ENCODE measurements around the gene PDZK1IP1.

PDZK1IP1 gene, protein sequence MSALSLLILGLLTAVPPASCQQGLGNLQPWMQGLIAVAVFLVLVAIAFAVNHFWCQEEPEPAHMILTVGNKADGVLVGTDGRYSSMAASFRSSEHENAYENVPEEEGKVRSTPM

DNA sequence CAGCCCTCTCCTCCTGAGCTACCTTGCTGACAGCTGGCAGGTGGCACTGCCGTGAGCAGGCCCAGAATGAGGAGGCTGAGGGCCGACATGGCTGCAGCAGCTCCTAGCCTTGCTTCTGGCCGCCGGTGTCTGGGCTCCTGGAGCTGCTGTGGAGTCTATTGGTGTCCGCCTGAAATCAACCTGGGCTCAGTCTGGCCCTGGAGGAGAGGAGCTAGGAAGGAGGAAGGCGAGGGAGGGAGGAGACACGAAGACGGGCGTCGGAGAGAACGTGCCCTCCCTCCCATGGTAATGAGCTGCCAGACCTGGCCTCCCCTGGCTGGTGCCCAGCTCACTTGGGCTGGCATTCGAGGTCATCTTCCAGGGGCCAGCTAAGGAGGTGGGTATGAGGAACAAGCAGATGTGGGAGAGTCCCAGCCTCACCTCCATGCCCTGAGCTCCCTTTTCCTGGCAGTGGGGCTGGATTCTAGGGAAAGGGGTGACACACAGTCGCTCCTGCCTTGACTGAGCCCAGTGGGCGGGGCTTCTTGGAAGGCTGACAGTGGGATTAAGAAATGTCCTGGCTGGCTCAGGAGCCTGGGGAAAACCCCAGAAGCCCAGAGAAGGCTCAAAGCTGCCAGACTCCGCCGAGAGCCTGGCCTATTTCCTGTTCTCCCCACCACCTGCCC lies at the start of gene PDZK1IP1:
TSS of gene PDZK1IP1 (minus strand) at position 193 of the 665 bp plus-strand sequence. CDS start at position 89, 104 bp downstream.
- no peak for DNase-seq (ENCODE audit: low spot score)

DNA sequence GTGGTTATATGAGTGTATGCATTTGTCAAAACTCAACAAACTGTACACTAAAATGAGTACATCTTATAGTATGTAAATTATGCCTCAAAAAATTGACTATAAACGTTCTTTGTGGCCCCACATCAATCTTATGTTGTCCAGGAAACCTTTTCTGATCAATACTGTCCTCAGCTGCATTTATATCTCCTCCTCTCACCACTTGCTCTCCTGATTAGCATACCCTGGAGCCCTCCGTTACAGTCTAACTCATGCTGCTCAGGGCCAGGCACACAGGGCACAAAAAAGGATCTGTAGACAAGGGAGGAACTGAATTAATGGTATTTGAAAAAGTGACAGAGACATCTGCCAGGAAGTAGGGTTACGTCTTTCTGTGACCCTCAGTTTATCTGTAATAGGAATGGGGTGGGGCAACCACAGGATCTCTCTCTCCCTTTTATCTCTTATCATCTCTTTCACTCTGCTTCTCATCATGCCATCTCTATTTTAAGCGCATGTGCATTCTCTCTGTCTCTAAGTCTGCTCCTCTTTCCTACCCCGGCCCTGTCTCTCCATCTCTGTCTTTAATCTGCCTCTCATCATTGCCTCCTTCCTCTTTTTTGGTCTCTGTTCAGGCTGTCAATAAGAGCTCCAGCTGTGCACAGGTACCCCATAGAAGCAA lies 49.2 kb upstream of the PDZK1IP1 start:
- DNase-seq (ENCODE audit: low spot score): no peak

DNA sequence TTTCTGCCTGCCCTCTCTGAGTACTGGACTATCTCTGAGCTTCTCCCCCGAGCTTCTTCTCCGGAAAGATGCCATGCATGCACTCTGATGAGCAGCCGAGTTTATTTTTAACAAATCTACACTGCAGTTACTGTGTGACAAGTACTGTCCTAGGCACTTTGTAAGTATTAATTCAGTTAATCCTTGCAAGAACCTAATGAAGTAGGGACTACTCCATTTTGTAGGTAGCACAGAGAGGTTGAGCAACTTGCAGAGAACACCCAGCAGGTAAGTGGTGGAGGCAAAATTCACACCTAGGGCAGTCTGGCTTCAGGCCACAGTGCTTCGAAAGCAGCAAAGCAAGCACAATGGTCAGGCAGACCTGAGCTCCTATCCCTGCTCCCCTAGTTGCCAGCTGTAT lies 46.0 kb upstream of the PDZK1IP1 start:
- DNase-seq (ENCODE audit: low spot score): no peak

DNA sequence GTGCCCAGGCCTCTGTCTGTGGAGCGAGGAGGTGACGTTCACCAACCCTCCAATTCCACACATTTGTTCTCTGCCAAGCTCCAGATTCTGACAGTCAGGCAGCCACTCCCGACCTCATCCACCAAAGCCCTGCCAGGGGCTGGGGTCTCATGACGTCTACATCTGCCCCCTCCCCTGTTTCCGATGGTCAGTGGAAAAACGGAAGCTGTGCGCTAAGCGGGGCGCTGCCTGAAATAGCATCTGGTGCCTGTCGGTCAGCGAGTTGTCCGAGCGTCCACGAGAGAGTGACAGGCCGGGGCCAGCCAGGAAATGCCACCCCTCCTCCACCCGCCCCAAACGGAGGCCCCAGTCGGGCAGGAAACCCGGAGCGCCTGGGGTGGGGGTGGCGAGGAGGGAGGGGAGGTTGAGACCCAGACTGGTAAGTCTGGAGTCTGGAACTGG lies 45.4 kb upstream of the PDZK1IP1 start:
- DNase-seq (ENCODE audit: low spot score): no peak

DNA sequence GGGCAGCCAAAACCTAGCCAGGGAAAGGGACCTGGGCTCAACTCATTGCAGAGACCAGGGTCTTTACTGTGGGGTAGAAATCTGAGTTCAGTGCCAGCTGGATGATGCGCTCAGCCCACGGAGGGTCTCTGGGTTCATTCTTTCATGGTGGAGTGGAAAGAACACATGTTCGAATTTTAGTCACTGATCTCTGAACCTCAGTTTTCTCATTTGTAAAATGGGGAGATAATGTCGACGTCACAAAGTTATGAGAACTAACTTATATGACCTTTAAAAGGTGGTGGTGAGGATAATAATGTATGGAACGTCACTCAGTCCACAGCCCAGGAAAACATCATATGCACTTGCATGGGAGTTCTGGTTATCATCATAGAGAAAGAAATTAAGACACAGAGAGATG lies 43.4 kb upstream of the PDZK1IP1 start:
- DNase-seq (ENCODE audit: low spot score): no peak

DNA sequence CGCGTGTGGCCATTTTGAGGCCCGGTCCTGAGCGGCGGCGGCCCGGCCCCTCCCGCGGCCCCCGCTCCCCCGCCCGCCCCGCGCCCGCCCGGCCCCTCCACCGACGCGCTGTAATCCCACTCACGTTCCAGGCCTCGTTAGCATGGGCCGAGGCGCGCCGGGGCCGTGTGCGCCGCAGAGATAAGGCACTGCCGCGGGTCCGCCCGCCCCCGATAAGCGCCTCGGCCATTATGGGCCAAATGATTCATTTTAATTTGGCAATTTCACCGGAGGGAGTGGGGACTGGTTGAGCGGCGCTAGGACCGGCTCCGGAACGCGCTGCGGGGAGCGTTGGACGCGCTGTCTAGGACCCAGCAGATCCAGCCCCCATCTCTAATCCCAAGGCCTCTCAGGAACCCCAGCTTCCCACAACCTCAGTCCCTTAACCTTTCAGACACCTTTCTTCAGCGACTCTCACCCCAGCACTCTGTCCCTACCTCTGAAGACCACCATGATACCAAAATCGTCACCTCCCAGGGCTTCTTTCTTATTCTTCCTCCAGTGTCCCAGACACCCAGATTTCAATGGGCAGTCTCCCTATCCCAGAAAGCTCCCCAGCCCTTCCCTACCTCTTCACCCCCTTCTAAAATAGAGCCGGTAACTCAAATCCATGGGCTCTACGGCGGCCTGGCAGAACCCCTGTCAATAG lies 42.5 kb upstream of the PDZK1IP1 start, which contains the start of gene TAL1:
TSS of gene TAL1 (minus strand) at position 39 of the 688 bp plus-strand sequence. CDS start 6,337 bp downstream, outside the sequence.
- DNase-seq (ENCODE audit: low spot score): peak; percentile 54

DNA sequence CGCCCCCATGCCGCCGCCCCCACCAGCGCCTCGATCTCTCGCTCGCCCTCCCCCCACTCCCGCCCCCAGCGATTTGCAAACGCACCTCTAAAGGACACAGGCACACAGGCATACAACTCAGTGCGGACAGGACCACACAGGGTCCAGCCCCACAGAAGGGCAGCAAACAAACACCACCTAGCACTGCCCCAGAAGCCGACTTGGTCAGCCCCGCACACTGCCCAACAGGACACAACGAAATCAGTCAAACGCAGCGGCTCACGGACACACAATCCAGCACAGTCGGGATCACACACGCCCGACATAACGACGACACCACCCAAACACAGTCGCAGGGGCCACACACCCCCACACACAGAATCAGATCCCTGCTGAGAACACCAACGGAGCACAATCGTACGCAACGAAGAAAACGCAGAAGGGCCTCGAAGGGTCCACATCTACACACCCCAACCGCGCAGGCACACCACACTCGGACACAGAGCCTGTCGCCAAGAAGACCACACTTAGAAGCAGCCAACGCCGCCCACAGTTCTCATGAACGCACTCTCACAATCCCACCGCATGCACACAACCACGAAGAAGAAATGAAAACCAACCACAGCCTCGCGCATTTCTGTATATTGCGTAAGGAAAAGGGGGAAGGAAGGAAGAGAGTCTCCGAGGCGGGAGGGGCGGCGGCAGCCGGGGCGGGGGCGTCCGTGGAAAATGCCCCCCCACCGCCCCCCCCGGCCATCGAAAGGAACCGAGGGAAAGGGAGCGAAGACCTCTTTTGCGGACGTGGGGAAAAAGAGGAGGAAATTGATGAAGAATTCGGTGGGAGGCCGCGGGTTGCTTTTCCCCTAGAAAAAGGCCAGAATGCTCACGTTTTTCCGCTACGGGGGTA lies 41.7 kb upstream of the PDZK1IP1 start:
- peak; percentile 65 for DNase-seq (ENCODE audit: low spot score)

DNA sequence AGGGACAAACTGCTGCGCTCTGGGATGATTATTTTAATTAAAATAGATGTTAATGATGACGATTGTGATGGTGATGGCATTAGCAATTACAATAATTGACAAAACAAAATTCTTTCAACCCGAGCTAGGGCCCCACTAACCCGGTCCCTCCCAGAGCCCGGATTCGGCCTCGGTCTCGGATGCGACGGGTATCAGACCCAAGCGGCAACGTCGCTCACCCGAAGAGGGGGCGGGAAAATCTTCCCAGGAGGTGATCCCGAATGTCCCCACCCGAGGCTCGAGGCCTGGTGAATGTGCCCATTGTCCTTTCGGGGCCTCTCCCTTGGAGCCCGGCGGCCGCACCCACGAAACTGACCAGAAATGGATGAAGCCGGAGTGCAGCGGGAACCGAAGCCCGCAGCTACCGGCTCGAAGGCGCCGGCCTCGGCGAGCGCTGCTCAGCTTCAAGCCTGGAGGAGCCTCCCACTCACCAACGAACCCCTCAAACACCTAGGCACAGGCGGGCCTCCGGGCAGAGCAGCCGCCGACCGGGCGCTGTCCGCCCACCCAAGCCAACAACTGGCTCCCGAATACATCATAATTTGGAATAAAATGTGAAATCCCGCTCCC lies 41.0 kb upstream of the PDZK1IP1 start:
- peak; percentile 62 for DNase-seq (ENCODE audit: low spot score)

DNA sequence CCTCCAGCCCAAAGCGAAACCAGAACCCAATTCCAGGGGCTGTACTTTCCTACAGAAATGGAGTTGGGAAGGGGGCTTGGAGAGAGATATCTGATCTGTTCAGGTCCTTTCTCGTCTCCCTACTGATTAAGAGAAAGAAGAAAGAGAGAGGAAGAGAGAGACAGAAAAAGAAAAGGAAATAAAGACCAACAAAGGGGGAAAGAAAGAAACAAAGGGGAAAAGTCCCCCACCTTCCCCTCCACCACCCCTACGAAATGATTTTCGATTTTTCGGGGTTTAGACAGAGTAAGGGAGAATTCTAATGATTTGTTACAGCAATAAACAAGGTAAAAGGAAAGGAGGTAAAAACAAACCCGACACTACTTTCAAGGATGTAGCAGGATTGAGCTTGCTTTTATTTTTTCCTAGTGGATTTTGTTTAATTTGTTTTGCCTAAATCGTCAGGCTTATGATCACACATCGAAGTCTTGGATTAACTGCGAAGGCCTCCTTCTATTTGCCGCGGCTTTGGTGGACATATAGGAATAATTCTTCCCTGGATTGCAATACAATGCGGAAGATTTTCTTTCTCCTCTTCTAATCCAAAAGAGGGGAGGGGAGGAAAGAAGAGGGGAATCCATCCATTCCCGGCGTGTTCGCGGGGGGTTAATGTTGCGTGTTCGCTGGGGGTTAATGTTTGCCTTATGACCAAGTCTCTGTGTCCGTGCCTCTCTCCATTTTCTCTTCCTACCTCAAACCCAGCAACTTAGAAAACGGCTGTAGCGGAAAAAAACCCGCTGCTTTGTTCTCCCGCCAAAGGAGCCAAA lies 40.3 kb upstream of the PDZK1IP1 start:
- no peak for DNase-seq (ENCODE audit: low spot score)

DNA sequence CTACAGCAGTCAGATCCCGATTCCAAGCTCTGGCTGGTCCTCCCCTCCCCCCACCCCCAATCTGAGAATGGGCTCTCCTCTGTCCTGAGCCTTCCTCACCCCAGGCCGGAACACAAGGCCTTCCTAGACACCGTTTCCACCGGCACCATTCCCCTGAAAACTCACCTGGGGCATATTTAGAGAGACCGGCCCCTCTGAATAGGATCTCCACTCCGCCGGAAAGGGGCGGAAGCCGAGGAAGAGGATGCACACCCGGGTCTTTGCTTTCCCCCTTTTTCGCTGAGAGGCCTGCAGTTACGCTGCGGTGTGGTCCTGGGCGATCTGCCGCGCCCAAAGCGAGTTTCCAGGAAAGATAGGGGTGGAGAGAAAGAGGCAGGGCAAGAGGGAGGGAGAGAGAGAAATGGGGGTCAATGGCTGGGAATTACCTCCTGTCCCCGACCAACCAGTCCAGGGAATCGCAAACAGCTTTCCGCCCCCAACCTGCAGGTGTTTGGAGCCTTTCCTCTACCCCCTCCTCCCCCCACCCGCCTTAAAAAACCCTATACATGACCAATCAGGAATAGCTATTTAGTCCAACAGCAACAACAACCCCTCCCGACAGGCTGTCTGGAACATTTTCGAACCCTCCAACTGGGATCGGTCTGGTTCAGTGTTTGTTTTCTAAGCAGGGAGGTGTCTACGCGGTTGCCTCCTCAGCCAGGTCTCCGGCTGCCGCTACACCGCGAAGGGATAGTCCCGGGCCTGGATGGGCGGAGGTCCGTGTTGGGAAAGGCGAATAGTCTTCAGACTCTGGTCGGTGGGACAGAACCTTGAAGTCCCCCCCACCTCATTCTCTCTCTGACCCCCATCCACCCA lies 39.4 kb upstream of the PDZK1IP1 start:
- no peak for DNase-seq (ENCODE audit: low spot score)

DNA sequence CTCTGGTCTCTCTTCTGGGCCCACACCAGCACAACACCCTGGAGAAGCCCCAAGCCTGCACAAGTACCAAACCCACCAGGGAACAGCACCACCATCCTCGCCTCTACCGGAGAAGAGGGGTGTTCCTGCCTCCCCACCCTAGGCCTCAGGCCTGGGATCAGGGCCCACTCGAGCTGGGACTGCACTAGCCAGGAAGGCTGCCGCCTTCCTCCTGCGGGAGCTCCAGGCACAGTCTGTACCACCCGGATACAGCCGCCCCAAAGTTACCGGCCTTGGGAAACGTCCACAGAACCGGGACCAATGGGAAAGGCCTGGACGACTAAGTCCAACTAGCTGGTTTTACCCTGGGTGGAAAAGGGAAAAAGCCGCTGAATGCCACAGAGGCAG lies 38.8 kb upstream of the PDZK1IP1 start:
- no peak for DNase-seq (ENCODE audit: low spot score)

DNA sequence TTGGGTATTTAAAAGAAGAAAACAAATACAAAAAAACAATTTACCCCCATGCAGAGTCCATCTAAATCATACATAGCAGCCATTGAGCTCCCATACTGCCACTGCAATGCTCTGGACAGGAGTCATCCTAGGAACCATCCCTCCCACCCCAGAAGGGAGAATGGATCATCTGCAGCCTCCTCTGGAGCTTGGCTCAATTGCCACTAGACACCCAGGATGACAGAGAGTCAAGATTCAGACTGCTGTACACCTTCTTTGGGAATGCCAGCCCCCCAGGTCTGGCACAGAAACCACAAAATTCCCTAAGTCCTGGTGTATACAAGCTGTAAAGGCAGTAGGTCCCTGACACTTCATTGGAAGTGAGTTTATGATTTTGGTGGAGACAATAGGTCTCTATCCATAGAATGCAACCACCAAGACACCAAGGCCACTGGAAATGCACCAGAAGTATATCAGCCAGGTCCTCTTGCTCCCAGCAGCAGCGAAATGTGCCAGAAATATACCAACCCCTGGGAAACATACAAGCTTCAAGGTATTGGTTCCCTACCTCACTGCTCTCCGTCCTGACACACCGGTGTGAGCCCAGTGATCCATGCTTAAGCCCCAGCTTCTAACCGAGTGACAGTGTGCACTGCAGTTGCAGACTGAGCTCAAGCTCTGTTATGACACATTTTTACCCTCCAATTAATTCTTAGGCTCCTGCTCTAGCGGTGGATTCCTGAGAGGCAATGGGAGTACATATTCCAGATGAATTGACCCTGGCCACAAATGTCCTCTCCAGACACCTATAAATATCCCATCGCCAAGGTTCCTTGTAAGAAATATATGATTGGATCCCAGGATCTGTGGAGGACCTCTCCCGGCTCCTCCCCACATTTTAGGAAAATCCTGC lies 37.8 kb upstream of the PDZK1IP1 start:
- DNase-seq (ENCODE audit: low spot score): no peak

DNA sequence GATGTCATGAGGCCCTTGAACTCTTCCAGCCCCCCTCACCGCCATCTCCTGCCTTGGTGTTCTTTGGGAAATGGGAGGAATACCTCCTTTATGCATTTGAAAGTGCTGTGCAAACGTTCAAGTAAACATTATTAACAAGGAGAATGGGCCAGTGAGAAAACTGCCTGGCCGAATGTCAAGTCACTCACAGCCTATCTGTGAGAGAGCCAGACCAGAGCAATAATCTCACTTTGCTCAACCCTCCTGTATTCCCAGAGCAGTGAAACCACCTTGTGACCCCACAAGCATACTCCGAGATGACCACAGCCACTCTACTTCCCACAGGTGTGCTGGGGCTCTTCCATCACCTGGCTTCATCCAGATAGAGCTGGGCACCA lies 37.0 kb upstream of the PDZK1IP1 start:
- no peak for DNase-seq (ENCODE audit: low spot score)

DNA sequence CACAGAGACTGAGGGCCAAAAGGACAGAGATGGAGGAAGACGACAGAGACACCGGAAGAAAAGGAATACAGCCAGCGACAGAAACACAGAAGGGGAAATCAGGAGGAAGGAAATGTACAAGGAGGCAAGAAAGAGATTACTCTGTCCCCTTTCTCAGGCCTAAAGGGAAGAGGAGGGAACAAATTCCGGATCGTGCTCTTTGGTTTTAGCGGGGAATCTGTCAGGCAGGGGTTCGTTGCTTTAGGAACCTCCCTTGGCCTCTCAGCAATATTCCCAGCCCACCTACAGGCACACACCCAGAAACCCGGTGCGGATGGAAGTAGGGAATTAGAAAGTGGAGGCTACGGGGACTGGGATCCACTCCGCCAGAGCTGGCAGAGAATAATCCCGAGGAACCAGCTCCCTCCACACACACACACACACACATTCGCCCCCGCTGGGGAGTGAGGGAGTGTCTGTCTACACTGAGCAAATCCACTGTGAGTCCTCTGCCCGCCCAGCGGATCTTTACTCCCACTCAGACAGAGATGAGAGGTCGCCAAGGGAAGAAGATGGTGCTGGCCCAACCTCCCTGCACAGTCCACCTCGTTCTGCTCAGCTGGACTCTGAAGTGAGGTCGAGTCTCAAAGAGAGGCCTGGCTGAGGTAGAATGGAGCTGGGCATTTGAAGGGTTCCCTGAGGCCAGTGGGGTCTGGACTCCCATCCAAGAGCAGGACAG lies 36.4 kb upstream of the PDZK1IP1 start:
- DNase-seq (ENCODE audit: low spot score): no peak

DNA sequence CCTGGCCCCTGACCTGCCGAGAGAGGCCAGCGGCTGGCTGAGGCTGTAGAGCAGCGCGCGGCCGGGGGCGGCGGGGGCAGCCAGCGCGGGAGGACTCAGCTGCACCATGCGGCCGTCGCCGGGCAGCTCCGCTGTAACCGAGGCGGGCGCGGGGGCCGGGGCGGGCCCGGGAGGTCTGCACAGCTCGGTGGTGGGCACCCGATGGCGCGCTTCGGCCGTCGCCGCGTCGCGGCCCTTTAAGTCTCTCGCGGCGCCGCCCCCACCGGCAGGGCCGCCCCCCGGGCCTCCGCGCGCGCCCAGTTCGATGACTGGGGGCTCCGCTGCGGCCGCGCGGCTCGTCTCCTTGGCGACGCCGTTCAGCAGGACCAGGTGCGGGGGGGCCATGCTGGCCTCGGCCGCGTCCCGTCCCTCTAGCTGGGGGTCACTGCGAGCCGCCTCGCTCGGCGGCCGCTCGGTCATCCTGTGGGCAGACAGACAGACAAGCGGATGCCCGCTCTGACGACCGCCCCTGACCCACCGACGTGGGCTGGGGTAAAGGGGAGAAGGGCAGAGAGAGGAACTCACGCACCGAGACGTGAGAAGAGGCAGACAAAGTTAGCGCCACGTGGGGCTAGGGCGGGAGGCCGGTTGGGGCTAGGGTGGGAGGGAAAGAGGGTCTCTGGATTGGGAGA lies 35.7 kb upstream of the PDZK1IP1 start:
- peak; percentile 60 for DNase-seq (ENCODE audit: low spot score)

DNA sequence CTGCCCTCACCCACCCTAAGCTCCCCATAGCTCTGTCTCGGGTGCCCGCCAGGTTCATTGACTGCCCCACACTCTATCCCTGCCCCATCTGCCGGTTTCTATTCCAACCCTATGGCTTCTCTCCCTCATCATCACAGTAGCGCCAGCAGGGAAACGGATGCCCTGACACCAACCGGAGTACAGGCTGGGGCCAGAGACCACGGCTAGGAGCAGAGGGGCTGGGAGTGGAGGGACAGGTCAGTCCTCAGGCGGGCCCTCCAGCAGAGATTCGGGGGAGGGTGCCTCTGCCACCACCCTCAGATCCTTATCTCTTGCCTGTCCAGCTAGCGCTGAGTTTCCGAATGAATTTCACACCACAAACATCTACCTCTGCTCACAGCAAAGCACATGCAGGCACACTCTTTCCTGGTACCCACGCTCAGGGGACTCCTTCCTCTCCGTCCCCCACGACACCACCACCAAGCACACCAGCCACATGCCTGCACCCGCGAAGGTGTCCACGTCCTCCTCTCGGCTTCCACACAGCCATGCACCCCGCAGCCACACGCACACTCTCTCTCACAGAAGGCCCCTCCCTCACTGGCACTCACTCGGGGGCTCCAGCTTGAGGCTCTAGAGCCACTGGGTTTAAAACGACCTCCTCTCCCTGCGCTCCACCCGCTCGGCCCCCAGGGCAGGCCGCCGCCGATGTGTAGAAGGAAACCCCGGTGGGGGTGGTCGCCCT lies 35.0 kb upstream of the PDZK1IP1 start:
- DNase-seq (ENCODE audit: low spot score): no peak
